ENCODE measurements around the gene CDS1.
A peak's percentile ranks its signal among the peaks of the same experiment; 100 is the strongest.

Gene CDS1

DNA sequence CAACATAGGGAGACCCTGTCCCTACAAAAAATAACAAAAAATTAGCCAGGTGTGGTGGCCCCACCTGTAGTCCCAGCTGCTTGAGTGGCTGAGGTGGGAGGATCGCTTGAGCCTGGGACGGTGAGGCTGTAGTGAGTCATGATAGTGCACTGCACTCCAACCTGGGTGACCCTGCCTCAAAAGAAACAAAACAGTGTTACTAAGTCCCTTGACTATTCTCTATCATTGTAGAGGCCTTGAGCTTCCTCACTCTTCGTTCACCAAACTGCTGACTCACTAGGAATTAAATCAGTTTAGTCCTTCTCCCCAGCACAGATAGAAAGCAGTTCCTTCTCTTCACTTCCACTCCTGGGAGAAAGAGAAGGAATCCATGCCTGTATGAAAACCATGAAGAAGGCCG lies 14.5 kb downstream of the CDS1 start:
- no peak for DNase-seq (ENCODE audit: low read depth, low spot score)
- TF ChIP-seq, protein P1, sequence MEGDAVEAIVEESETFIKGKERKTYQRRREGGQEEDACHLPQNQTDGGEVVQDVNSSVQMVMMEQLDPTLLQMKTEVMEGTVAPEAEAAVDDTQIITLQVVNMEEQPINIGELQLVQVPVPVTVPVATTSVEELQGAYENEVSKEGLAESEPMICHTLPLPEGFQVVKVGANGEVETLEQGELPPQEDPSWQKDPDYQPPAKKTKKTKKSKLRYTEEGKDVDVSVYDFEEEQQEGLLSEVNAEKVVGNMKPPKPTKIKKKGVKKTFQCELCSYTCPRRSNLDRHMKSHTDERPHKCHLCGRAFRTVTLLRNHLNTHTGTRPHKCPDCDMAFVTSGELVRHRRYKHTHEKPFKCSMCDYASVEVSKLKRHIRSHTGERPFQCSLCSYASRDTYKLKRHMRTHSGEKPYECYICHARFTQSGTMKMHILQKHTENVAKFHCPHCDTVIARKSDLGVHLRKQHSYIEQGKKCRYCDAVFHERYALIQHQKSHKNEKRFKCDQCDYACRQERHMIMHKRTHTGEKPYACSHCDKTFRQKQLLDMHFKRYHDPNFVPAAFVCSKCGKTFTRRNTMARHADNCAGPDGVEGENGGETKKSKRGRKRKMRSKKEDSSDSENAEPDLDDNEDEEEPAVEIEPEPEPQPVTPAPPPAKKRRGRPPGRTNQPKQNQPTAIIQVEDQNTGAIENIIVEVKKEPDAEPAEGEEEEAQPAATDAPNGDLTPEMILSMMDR (IDR thresholded peaks at IDR 0.05; ENCODE audit: low read depth, low read length): no peak
- no peak overlapping the region for H3K4me3 ChIP-seq (ENCODE audit: low read depth, low read length)
- in situ Hi-C loops (cut with HindIII; ENCODE audit: low sequenced_read_pairs): no loop called here

DNA sequence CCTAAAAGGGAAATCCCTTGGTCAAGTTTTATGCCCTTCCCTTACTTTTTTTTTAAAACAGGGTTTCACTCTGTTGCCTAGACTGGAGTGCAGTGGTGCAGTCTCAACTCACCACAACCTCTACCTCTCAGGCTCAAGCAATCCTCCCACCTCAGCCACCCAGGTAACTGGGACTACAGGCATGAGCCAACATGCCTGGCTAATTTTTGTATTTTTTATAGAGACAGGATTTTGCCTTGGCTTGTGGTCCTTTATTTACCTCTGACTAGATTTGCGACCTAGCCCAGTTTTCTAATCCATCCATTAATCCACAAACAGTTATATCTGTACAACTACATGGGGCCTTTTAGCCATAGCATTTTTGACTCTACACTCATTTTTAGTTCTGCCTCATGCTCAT lies 23.7 kb downstream of the CDS1 start:
- DNase-seq (ENCODE audit: low read depth, low spot score): no peak
- no peak overlapping the region for H3K4me3 ChIP-seq (ENCODE audit: low read depth, low read length)
- in situ Hi-C loops (cut with HindIII; ENCODE audit: low sequenced_read_pairs): no loop called here
- TF ChIP-seq, protein P1 (IDR thresholded peaks at IDR 0.05; ENCODE audit: low read depth, low read length): no peak

DNA sequence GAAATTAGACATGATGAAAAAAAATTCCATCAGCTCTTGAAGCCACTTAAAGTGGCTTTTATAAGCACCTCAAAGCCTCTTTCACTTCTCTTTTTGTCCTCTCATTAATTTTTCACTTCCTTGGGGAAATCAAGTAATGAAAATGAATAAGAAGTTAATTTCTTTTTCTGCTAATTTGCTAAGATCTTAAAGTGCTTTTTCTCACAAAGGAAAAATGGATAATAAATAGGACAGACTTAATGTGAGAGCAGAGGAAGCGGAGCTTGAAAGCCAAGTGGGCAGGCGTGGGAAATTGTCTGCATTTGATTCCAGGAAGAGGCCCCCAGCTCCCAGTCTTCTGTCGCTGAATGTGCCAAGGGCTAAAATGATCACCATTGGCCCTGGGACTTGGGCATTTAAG lies 28.6 kb downstream of the CDS1 start:
- H3K4me3 ChIP-seq (ENCODE audit: low read depth, low read length): no peak overlapping the region
- in situ Hi-C loops (cut with HindIII; ENCODE audit: low sequenced_read_pairs): no loop called here
- TF ChIP-seq, protein P1 (IDR thresholded peaks at IDR 0.05; ENCODE audit: low read depth, low read length): no peak
- DNase-seq (ENCODE audit: low read depth, low spot score): no peak

DNA sequence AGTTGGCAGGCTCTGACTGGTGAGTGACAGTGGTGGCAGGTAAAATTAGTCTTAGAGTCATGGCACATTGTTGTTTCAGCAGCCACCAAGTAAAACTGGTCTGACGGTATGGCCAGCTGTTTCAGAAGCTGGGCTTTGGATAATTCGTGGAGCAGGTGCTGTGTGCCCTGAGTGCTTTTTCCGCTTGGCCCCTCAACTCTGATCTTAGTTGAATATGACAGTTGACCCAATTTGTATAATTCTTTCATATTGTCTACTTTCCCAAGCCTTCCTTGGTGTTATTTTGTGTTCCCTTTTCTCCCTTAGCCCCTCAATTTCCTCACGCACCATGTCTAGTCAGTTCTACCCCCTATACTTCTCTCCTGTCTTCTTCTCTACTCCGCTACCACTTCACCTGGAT lies 32.0 kb downstream of the CDS1 start:
- in situ Hi-C loops (cut with HindIII; ENCODE audit: low sequenced_read_pairs): no loop called here
- H3K4me3 ChIP-seq (ENCODE audit: low read depth, low read length): no peak overlapping the region
- TF ChIP-seq, protein P1 (IDR thresholded peaks at IDR 0.05; ENCODE audit: low read depth, low read length): no peak
- DNase-seq (ENCODE audit: low read depth, low spot score): no peak

DNA sequence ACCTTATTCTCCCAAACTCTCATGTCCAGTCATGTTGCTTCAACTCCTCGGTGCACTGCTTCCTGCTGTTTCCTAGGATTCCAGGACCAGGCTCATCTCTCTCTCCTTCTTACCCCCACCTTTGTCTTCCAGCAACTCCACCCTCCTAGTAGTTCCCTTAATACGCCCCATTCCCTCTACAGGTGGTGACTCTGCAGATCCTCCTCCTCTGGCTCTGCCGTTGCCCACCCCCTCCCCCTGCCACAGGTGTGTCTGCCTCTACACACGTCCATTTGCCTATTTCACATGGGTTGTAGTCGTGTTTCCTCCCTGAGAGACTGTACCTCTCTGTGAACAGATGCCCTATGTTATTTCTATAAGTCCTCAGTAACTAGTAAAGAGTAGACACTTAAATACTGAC lies 32.4 kb downstream of the CDS1 start:
- TF ChIP-seq, protein P1 (IDR thresholded peaks at IDR 0.05; ENCODE audit: low read depth, low read length): no peak
- in situ Hi-C loops (cut with HindIII; ENCODE audit: low sequenced_read_pairs): no loop called here

DNA sequence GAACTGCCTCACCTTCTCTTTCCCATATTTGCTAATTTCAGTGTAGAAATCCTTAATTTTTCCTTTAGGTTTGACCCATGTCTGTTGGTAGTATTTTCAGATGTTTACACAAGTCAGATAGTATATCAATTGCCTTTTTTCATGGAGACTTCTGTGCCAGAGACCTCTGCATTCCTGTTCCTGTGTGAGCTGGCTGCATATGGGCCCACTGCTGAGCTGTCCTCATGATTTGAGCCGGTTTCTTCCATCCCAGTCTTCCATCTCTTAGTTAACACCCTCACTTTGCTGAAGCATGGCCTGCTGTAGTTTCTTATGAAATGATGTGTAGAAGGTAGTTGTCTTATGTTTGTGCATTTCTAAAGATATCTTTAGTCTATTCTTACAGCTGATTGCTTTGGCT lies 40.0 kb downstream of the CDS1 start:
- TF ChIP-seq, protein P1 (IDR thresholded peaks at IDR 0.05; ENCODE audit: low read depth, low read length): no peak
- no peak overlapping the region for H3K4me3 ChIP-seq (ENCODE audit: low read depth, low read length)
- in situ Hi-C loops (cut with HindIII; ENCODE audit: low sequenced_read_pairs): no loop called here
- DNase-seq (ENCODE audit: low read depth, low spot score): peak; percentile 5

More for the DNA sequence above, 32.4 kb downstream of the CDS1 start:
- H3K4me3 ChIP-seq (ENCODE audit: low read depth, low read length): no peak overlapping the region
- DNase-seq (ENCODE audit: low read depth, low spot score): no peak

DNA sequence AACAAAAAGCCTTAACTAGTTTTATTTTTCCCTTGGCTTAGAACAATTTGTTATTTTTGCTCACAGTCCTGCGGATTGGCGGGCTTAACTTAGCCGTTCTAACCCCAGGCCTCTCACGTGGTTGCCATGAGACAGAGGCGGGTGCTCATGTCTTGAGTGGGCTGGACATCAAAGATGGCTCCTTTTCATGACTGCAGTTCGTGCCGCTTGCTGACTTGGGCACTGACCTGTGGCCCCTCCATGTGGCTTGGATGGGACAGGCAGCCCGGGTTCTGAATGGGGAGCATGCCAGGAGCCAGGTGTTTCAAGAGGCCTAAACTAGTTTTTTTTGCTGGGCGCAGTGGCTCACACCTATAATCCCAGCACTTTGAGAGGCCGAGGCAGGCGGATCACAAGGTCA lies 40.7 kb downstream of the CDS1 start:
- in situ Hi-C loops (cut with HindIII; ENCODE audit: low sequenced_read_pairs): no loop called here
- no peak for DNase-seq (ENCODE audit: low read depth, low spot score)
- no peak overlapping the region for H3K4me3 ChIP-seq (ENCODE audit: low read depth, low read length)
- TF ChIP-seq, protein P1 (IDR thresholded peaks at IDR 0.05; ENCODE audit: low read depth, low read length): no peak

Measured in astrocyte of the spinal cord (primary cell).